GM19452 (cell line): ENCODE results near the gene SLC27A5.

ENCODE experiments used
- ATAC-seq: cut with Tn5 transposase; IDR thresholded peaks from one replicate; pipeline ENCODE4 v1.9.1; 2021; ENCODE audit not compliant: unreplicated experiment

SLC27A5 gene

GRCh38 chr19:58511353-58512208, at the start of gene SLC27A5:
Gene SLC27A5 (minus strand): TSS chr19:58511992. CDS start chr19:58511955, 37 bp downstream.
- ATAC-seq: no peak

GRCh38 chr19:58560921-58561320, 49.1 kb upstream of the SLC27A5 start:
- ATAC-seq: no peak

- ATAC-seq: no peak
Observed at GRCh38 chr19:58560007-58560887, 48.5 kb upstream of the SLC27A5 start.

- no peak for ATAC-seq
Observed at GRCh38 chr19:58559275-58560006, 47.6 kb upstream of the SLC27A5 start.

- ATAC-seq: peak; percentile 64
Observed at GRCh38 chr19:58558623-58559274, 47.0 kb upstream of the SLC27A5 start.

GRCh38 chr19:58558066-58558622, 46.4 kb upstream of the SLC27A5 start, which contains the start of gene UBE2M:
Gene UBE2M (minus strand): TSS chr19:58558611. CDS start chr19:58558381, 230 bp downstream.
- peak; percentile 0 for ATAC-seq

- no peak for ATAC-seq
Observed at GRCh38 chr19:58557221-58558065, 45.7 kb upstream of the SLC27A5 start.

GRCh38 chr19:58556622-58557220, 44.9 kb upstream of the SLC27A5 start:
- ATAC-seq: no peak

GRCh38 chr19:58555920-58556621, 44.3 kb upstream of the SLC27A5 start:
- no peak for ATAC-seq

GRCh38 chr19:58555369-58555885, 43.6 kb upstream of the SLC27A5 start:
- no peak for ATAC-seq

- peak; percentile 27 for ATAC-seq
Observed at GRCh38 chr19:58554494-58555368, 42.9 kb upstream of the SLC27A5 start, which contains the start of gene CHMP2A. Gene CHMP2A (minus strand): TSS chr19:58555105. CDS start chr19:58554212, 893 bp downstream.

- ATAC-seq: no peak
Observed at GRCh38 chr19:58553799-58554493, 42.2 kb upstream of the SLC27A5 start.

- no peak for ATAC-seq
Observed at GRCh38 chr19:58552655-58553054, 40.9 kb upstream of the SLC27A5 start.

- ATAC-seq: no peak
Observed at GRCh38 chr19:58551577-58552471, 40.0 kb upstream of the SLC27A5 start.

- no peak for ATAC-seq
Observed at GRCh38 chr19:58551123-58551497, 39.3 kb upstream of the SLC27A5 start.
